ENCODE measurements around the gene WDR20.

Gene WDR20

GRCh38 chr14:102111101-102111500 is 28.6 kb upstream of the WDR20 start:
- Histone ChIP-seq H3K4me1 (ENCODE audit: control insufficient read depth in 1 of 2, insufficient read depth in 1 of 2, low read depth in 1 of 2, low read length in 1 of 2) (no peaks in the 10 kb centered on the region), H3K27ac (no peak overlapping the region), H3K27me3 (no peaks in the 10 kb centered on the region), H3K4me3 (ENCODE audit: low read depth in 1 of 2, low read length in 1 of 2) (no peak overlapping the region), H3K36me3 (no peaks in the 10 kb centered on the region), H3K9me3 (no peaks in the 10 kb centered on the region)
- TF ChIP-seq CTCF (IDR thresholded peaks at IDR 0.05), result no peak

GRCh38 chr14:102116361-102117180 is 23.1 kb upstream of the WDR20 start:
- Histone ChIP-seq H3K9me3 (no peaks in the 10 kb centered on the region), H3K4me3 (ENCODE audit: low read depth in 1 of 2, low read length in 1 of 2) (no peak overlapping the region), H3K27me3 (no peaks in the 10 kb centered on the region), H3K27ac (no peak overlapping the region), H3K36me3 (no peaks in the 10 kb centered on the region), H3K4me1 (ENCODE audit: control insufficient read depth in 1 of 2, insufficient read depth in 1 of 2, low read depth in 1 of 2, low read length in 1 of 2) (no peaks in the 10 kb centered on the region)
- no peak for TF ChIP-seq CTCF (IDR thresholded peaks at IDR 0.05)

DNA sequence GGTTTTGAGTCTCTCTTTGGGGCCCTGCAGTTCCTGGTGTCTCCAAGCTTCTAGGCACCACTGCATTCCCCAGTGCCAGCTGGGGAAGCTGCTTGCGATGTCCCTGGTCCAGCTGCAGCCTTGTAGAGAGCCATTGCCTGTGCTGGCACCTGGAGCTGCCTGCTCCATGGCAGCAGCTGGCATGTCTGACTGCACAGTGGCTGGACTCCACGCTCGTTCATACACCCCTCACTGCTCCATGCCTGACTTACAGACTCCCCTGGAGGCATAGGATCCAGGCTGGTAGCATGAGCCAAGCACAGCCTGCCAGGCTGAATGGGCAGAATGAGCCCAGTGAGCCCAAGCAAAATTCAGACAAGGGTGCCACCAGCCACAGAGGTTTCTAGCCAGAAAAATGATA is 21.8 kb upstream of the WDR20 start:
- no peak for TF ChIP-seq CTCF (IDR thresholded peaks at IDR 0.05)
- no peaks in the 10 kb centered on the region for H3K36me3 ChIP-seq
- no peaks in the 10 kb centered on the region for H3K9me3 ChIP-seq
- H3K27me3 ChIP-seq, result no peaks in the 10 kb centered on the region
- H3K27ac ChIP-seq, result no peak overlapping the region
- H3K4me1 ChIP-seq (ENCODE audit: control insufficient read depth in 1 of 2, insufficient read depth in 1 of 2, low read depth in 1 of 2, low read length in 1 of 2), result no peaks in the 10 kb centered on the region
- no peak overlapping the region for H3K4me3 ChIP-seq (ENCODE audit: low read depth in 1 of 2, low read length in 1 of 2)

- Histone ChIP-seq H3K9me3 (no peaks in the 10 kb centered on the region), H3K27ac (no peak overlapping the region), H3K4me3 (ENCODE audit: low read depth in 1 of 2, low read length in 1 of 2) (no peak overlapping the region), H3K4me1 (ENCODE audit: control insufficient read depth in 1 of 2, insufficient read depth in 1 of 2, low read depth in 1 of 2, low read length in 1 of 2) (no peaks in the 10 kb centered on the region), H3K36me3 (no peaks in the 10 kb centered on the region), H3K27me3 (no peaks in the 10 kb centered on the region)
- no peak for TF ChIP-seq CTCF (IDR thresholded peaks at IDR 0.05)
Measured at GRCh38 chr14:102120888-102121287, 18.8 kb upstream of the WDR20 start.

- no peaks in the 10 kb centered on the region for H3K27me3 ChIP-seq
- H3K36me3 ChIP-seq, result no peaks in the 10 kb centered on the region
- H3K4me1 ChIP-seq (ENCODE audit: control insufficient read depth in 1 of 2, insufficient read depth in 1 of 2, low read depth in 1 of 2, low read length in 1 of 2), result no peaks in the 10 kb centered on the region
- TF ChIP-seq CTCF (IDR thresholded peaks at IDR 0.05), result no peak
- no peaks in the 10 kb centered on the region for H3K9me3 ChIP-seq
- H3K4me3 ChIP-seq (ENCODE audit: low read depth in 1 of 2, low read length in 1 of 2), result no peak overlapping the region
- H3K27ac ChIP-seq, result no peak overlapping the region
Measured at GRCh38 chr14:102121567-102121966, 18.1 kb upstream of the WDR20 start.

Measured in neutrophil (primary cell).